ENCODE results near the gene ATP2B2.

The ATP2B2 gene

GRCh38 chr3:10503217-10503796 lies 2.1 kb downstream of the ATP2B2 start:
- no peak overlapping the region for H2AFZ ChIP-seq (ENCODE audit: low read length)
- H3K4ac ChIP-seq (ENCODE audit: low read length) = no peak overlapping the region
- H2BK5ac ChIP-seq (ENCODE audit: low read length) = peak overlapping the region; percentile 13
- H3K27me3 ChIP-seq (ENCODE audit: control insufficient read depth in 3 of 3, insufficient read depth in 3 of 3, low read depth in 1 of 3, low read length in 3 of 3) = peaks cover 0 to 71% (median 16%) of the 10 kb centered on the region in 3 experiments
- peak overlapping the region; percentile 80 for H3K23ac ChIP-seq (ENCODE audit: low read depth, low read length, poor library complexity)
- H2BK12ac ChIP-seq (ENCODE audit: low read length) = peak overlapping the region; percentile 90
- H3K18ac ChIP-seq (ENCODE audit: low read length) = peak overlapping the region; percentile 59
- H3K9ac ChIP-seq (ENCODE audit: low read depth, low read length, poor library complexity) = no peak overlapping the region
- no peak overlapping the region for H2BK120ac ChIP-seq (ENCODE audit: low read depth, low read length)
- no peaks in the 10 kb centered on the region for H3K79me1 ChIP-seq (ENCODE audit: low read depth, low read length)
- H3K4me3 ChIP-seq (ENCODE audit: low read length in 2 of 2) = no peak overlapping the region
- H4K91ac ChIP-seq (ENCODE audit: low read depth, low read length, poor library complexity) = no peak overlapping the region
- no peak overlapping the region for H4K8ac ChIP-seq (ENCODE audit: low read depth, low read length)
- WGBS, 2 donors (ENCODE audit: extremely low coverage in 2 of 2, insufficient read length in 2 of 2, insufficient replicate concordance in 1 of 2) = no CpG with 5 or more reads among the region's 15 CpGs
- H3K14ac ChIP-seq (ENCODE audit: low read length) = peak overlapping the region; percentile 63
- no peak for DNase-seq (ENCODE audit: low spot score)
- H2AK5ac ChIP-seq (ENCODE audit: low read depth, low read length) = peak overlapping the region; percentile 16
- H3K4me1 ChIP-seq (ENCODE audit: control insufficient read depth in 2 of 2, insufficient read depth in 1 of 2, low read depth in 1 of 2, low read length in 2 of 2) = peaks cover 0 to 14% of the 10 kb centered on the region in 2 donors
- peaks cover 0 to 2% of the 10 kb centered on the region in 2 donors for H3K9me3 ChIP-seq (replicated peaks in 1 of 2; ENCODE audit: control insufficient read depth in 2 of 2, insufficient read depth in 1 of 2, low read depth in 1 of 2, low read length in 2 of 2)
- H3K36me3 ChIP-seq (replicated peaks in 1 of 2; ENCODE audit: control insufficient read depth in 2 of 2, insufficient read depth in 2 of 2, low read length in 2 of 2) = no peaks in the 10 kb centered on the region
- no peak overlapping the region for H3K27ac ChIP-seq (replicated peaks; ENCODE audit: low read length)
- H3K4me2 ChIP-seq (ENCODE audit: insufficient read depth, low read length, poor library complexity, severe bottlenecking) = no peak overlapping the region
- no peak overlapping the region for H2BK15ac ChIP-seq (ENCODE audit: low read length)

DNA sequence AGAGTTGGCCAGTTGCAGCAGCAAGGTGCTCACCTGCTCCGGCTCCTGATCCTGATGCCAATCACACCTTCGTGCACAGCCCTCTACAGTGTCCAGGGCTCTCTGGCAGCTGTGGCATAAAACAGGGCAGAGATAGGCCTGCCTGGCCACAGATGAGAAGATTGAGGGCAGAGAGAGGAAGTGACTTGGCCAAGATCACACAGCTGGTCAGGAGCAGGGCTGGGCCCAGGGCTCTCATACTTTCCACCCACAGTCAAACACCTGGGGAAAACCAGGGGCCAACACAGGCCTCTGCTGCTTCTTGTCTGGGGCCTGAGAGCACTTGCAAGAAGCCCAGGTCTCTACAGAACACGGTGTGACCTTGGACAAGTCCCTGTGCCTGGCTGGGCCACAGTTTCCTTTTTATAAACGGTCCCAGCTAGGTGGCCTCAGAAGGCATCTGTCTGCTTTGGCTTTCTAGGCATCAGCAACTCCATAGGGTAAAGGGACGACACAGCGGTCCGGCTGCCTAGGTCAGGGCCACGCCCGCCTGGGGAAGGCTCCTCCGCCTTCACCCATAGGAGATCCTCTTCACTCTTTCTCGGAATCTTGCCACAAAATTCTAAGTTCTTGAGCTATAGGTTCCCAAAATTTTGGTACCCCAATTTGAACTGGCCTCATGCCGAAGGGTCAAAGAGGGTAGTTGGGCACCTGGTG lies 3.1 kb downstream of the ATP2B2 start:
- no peak overlapping the region for H3K4ac ChIP-seq (ENCODE audit: low read length)
- no peak overlapping the region for H2AFZ ChIP-seq (ENCODE audit: low read length)
- H3K4me2 ChIP-seq (ENCODE audit: insufficient read depth, low read length, poor library complexity, severe bottlenecking) = no peak overlapping the region
- H2BK15ac ChIP-seq (ENCODE audit: low read length) = no peak overlapping the region
- H3K4me1 ChIP-seq (ENCODE audit: control insufficient read depth in 2 of 2, insufficient read depth in 1 of 2, low read depth in 1 of 2, low read length in 2 of 2) = peaks cover 0 to 14% of the 10 kb centered on the region in 2 donors
- no peak for DNase-seq (ENCODE audit: low spot score)
- no peak overlapping the region for H3K14ac ChIP-seq (ENCODE audit: low read length)
- WGBS, 2 donors (ENCODE audit: extremely low coverage in 2 of 2, insufficient read length in 2 of 2, insufficient replicate concordance in 1 of 2) = no CpG with 5 or more reads among the region's 12 CpGs
- H3K27me3 ChIP-seq (ENCODE audit: control insufficient read depth in 3 of 3, insufficient read depth in 3 of 3, low read depth in 1 of 3, low read length in 3 of 3) = peaks cover 0 to 62% (median 16%) of the 10 kb centered on the region in 3 experiments
- peak overlapping the region; percentile 46 for H2BK12ac ChIP-seq (ENCODE audit: low read length)
- H3K18ac ChIP-seq (ENCODE audit: low read length) = no peak overlapping the region
- H2BK5ac ChIP-seq (ENCODE audit: low read length) = peak overlapping the region; percentile 13
- no peaks in the 10 kb centered on the region for H3K79me1 ChIP-seq (ENCODE audit: low read depth, low read length)
- H3K4me3 ChIP-seq (ENCODE audit: low read length in 2 of 2) = no peak overlapping the region
- H3K23ac ChIP-seq (ENCODE audit: low read depth, low read length, poor library complexity) = no peak overlapping the region
- peak overlapping the region; percentile 15 for H2AK5ac ChIP-seq (ENCODE audit: low read depth, low read length)
- no peak overlapping the region for H4K8ac ChIP-seq (ENCODE audit: low read depth, low read length)
- no peaks in the 10 kb centered on the region for H3K36me3 ChIP-seq (replicated peaks in 1 of 2; ENCODE audit: control insufficient read depth in 2 of 2, insufficient read depth in 2 of 2, low read length in 2 of 2)
- H3K9ac ChIP-seq (ENCODE audit: low read depth, low read length, poor library complexity) = no peak overlapping the region
- H4K91ac ChIP-seq (ENCODE audit: low read depth, low read length, poor library complexity) = no peak overlapping the region
- H2BK120ac ChIP-seq (ENCODE audit: low read depth, low read length) = no peak overlapping the region
- H3K27ac ChIP-seq (replicated peaks; ENCODE audit: low read length) = no peak overlapping the region
- H3K9me3 ChIP-seq (replicated peaks in 1 of 2; ENCODE audit: control insufficient read depth in 2 of 2, insufficient read depth in 1 of 2, low read depth in 1 of 2, low read length in 2 of 2) = peaks cover 0 to 2% of the 10 kb centered on the region in 2 donors

DNA sequence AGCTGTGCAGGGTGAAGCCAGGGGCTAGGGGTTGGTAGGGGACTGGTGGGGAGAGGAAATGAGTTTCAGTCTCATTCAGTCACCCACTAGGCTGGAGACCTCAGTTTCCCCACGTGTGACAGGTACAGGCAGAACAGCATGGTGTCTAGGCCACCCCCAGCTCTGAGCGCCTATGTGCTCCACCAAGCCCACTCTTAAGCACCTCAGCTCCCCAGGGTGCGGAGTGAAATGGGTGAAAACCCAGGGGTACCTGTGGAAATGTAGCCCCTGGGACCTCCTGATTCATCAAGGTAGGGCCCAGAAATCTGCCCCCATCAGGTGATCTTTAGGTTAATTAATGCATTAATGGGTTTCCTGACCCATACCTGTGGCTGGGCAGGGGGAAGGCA lies 3.7 kb downstream of the ATP2B2 start:
- H3K4me1 ChIP-seq (ENCODE audit: control insufficient read depth in 2 of 2, insufficient read depth in 1 of 2, low read depth in 1 of 2, low read length in 2 of 2) = peaks cover 0 to 14% of the 10 kb centered on the region in 2 donors
- no CpG with 5 or more reads among the region's 3 CpGs for WGBS, 2 donors (ENCODE audit: extremely low coverage in 2 of 2, insufficient read length in 2 of 2, insufficient replicate concordance in 1 of 2)
- no peak overlapping the region for H3K14ac ChIP-seq (ENCODE audit: low read length)
- H3K36me3 ChIP-seq (replicated peaks in 1 of 2; ENCODE audit: control insufficient read depth in 2 of 2, insufficient read depth in 2 of 2, low read length in 2 of 2) = no peaks in the 10 kb centered on the region
- no peak overlapping the region for H2BK120ac ChIP-seq (ENCODE audit: low read depth, low read length)
- H3K4ac ChIP-seq (ENCODE audit: low read length) = no peak overlapping the region
- H4K8ac ChIP-seq (ENCODE audit: low read depth, low read length) = no peak overlapping the region
- H3K4me3 ChIP-seq (ENCODE audit: low read length in 2 of 2) = no peak overlapping the region
- DNase-seq (ENCODE audit: low spot score) = no peak
- no peak overlapping the region for H3K27ac ChIP-seq (replicated peaks; ENCODE audit: low read length)
- H3K9me3 ChIP-seq (replicated peaks in 1 of 2; ENCODE audit: control insufficient read depth in 2 of 2, insufficient read depth in 1 of 2, low read depth in 1 of 2, low read length in 2 of 2) = peaks cover 0 to 2% of the 10 kb centered on the region in 2 donors
- no peak overlapping the region for H2AFZ ChIP-seq (ENCODE audit: low read length)
- H3K9ac ChIP-seq (ENCODE audit: low read depth, low read length, poor library complexity) = no peak overlapping the region
- no peak overlapping the region for H3K23ac ChIP-seq (ENCODE audit: low read depth, low read length, poor library complexity)
- H2BK15ac ChIP-seq (ENCODE audit: low read length) = no peak overlapping the region
- no peak overlapping the region for H2AK5ac ChIP-seq (ENCODE audit: low read depth, low read length)
- H2BK5ac ChIP-seq (ENCODE audit: low read length) = no peak overlapping the region
- peak overlapping the region; percentile 8 for H3K18ac ChIP-seq (ENCODE audit: low read length)
- no peaks in the 10 kb centered on the region for H3K79me1 ChIP-seq (ENCODE audit: low read depth, low read length)
- no peak overlapping the region for H4K91ac ChIP-seq (ENCODE audit: low read depth, low read length, poor library complexity)
- peaks cover 0 to 55% (median 16%) of the 10 kb centered on the region in 3 experiments for H3K27me3 ChIP-seq (ENCODE audit: control insufficient read depth in 3 of 3, insufficient read depth in 3 of 3, low read depth in 1 of 3, low read length in 3 of 3)
- H2BK12ac ChIP-seq (ENCODE audit: low read length) = no peak overlapping the region
- no peak overlapping the region for H3K4me2 ChIP-seq (ENCODE audit: insufficient read depth, low read length, poor library complexity, severe bottlenecking)
